GM12878 (cell line): ENCODE data around the gene C16orf86. TPM values are rescaled to one million over a fixed set of nuclear protein-coding genes. Genes with fewer than 3 reads are reported as not detected.

Experiments used
- BACH1 ChIP-seq: fragments of 450-650 bp; IDR thresholded peaks from 2 replicates; pipeline ENCODE4 v1.6.1; 2017; ENCODE audit warnings: mild to moderate bottlenecking, borderline replicate concordance
- BCL3 ChIP-seq: IDR thresholded peaks from 2 replicates; pipeline ENCODE4 v1.6.1; 2011; ENCODE audit warnings: borderline replicate concordance, low read depth, mild to moderate bottlenecking, moderate library complexity, low read length; ENCODE audit not compliant: insufficient read depth, poor library complexity, severe bottlenecking
- MXI1 ChIP-seq: fragments of 150-350 bp; IDR thresholded peaks from 2 replicates; pipeline ENCODE4 v1.6.1; 2011; ENCODE audit warnings: low read depth, mild to moderate bottlenecking, inconsistent platforms, low read length, improper control_type of control experiment
- NFYA ChIP-seq: IDR thresholded peaks from 2 replicates; pipeline ENCODE4 v1.6.1; 2011; ENCODE audit warnings: low read depth, mild to moderate bottlenecking, low read length, improper control_type of control experiment, borderline replicate concordance
- POU2F2 ChIP-seq: IDR thresholded peaks from 3 replicates; pipeline ENCODE4 v1.6.1; 2011; ENCODE audit warnings: low read depth, mild to moderate bottlenecking, low read length, borderline replicate concordance
- ZNF592 ChIP-seq: fragments of 450-650 bp; IDR thresholded peaks from 2 replicates; pipeline ENCODE4 v1.6.1; 2017; ENCODE audit warnings: mild to moderate bottlenecking, moderate library complexity
- polyA plus RNA-seq, 11 experiments: library from polyadenylated mRNA; depleted of rRNA in 4 of 11; unstranded in 6 of 11; stranded (reverse) in 5 of 11; fragments of >200 nt; fragmentation: Nextera tagmentation in 4 of 11; fragmentation: Illumina TruSeq in 1 of 11; extraction: Ambion mirVana in 4 of 11; extraction: Trizol in 1 of 11; gene quantifications; 1 replicate in 1 of 11; 2 replicates in 10 of 11; pipeline versions ENCODE4 v1.2.1 to v1.2.3, GENCODE V29; 2011 to 2016; ENCODE audit warnings: inconsistent platforms in 2 of 11, missing spikeins in 2 of 11, low read depth in 1 of 11
- total RNA-seq, 4 experiments: library from RNA; depleted of rRNA in 3 of 4; stranded (reverse); fragments of >200 nt in 3 of 4; fragmentation: Illumina TruSeq in 1 of 4; extraction: Trizol in 1 of 4; gene quantifications; 2 replicates each; pipeline versions ENCODE4 v1.2.1 to v1.2.3, GENCODE V29; 2013 to 2021
- TF ChIP-seq, protein P1 (sequence below): fragments of 450-650 bp; IDR thresholded peaks from 2 replicates; pipeline ENCODE4 v1.6.1; 2016; ENCODE audit warnings: mild to moderate bottlenecking, moderate library complexity, borderline replicate concordance
- TF ChIP-seq, protein P2 (sequence below): IDR thresholded peaks from 2 replicates; pipeline ENCODE4 v1.6.1; 2012; ENCODE audit warnings: low read depth, low read length, improper control_type of control experiment

C16orf86 gene
- total and polyA plus RNA-seq, 10 of the 15 experiments (the other 5 are each of a cell fraction or from before 2014, with no cell fraction given), result 0.11 to 3.3 (median 1.6) TPM

DNA sequence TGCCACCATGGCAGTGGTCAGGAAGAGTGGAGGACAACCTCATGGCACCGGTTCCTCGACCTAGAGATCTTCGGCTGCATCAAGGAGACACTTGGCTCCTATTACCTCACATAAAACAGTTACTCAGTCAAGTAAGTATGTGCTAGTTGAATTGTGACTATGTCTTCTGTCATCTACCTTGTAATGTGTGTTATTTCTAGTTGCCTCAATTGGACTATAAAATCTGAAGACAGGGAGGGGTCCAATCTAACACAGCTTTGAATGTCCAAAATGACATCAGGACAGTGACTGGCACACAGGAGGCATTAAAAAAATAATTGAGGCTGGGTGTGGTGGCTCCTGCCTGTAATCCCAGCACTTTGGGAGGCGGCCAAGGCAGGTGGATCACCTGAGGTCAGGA lies 17.2 kb downstream of the C16orf86 start (continued):
- TF ChIP-seq BCL3 (no peak), POU2F2 (no peak), BACH1 (no peak), MXI1 (no peak), NFYA (no peak), ZNF592 (no peak)
- TF ChIP-seq, protein P1, sequence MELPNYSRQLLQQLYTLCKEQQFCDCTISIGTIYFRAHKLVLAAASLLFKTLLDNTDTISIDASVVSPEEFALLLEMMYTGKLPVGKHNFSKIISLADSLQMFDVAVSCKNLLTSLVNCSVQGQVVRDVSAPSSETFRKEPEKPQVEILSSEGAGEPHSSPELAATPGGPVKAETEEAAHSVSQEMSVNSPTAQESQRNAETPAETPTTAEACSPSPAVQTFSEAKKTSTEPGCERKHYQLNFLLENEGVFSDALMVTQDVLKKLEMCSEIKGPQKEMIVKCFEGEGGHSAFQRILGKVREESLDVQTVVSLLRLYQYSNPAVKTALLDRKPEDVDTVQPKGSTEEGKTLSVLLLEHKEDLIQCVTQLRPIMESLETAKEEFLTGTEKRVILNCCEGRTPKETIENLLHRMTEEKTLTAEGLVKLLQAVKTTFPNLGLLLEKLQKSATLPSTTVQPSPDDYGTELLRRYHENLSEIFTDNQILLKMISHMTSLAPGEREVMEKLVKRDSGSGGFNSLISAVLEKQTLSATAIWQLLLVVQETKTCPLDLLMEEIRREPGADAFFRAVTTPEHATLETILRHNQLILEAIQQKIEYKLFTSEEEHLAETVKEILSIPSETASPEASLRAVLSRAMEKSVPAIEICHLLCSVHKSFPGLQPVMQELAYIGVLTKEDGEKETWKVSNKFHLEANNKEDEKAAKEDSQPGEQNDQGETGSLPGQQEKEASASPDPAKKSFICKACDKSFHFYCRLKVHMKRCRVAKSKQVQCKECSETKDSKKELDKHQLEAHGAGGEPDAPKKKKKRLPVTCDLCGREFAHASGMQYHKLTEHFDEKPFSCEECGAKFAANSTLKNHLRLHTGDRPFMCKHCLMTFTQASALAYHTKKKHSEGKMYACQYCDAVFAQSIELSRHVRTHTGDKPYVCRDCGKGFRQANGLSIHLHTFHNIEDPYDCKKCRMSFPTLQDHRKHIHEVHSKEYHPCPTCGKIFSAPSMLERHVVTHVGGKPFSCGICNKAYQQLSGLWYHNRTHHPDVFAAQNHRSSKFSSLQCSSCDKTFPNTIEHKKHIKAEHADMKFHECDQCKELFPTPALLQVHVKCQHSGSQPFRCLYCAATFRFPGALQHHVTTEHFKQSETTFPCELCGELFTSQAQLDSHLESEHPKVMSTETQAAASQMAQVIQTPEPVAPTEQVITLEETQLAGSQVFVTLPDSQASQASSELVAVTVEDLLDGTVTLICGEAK, result no peak
- TF ChIP-seq, protein P2, sequence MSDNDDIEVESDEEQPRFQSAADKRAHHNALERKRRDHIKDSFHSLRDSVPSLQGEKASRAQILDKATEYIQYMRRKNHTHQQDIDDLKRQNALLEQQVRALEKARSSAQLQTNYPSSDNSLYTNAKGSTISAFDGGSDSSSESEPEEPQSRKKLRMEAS, result no peak
